ENCODE data around the gene CD59.
A peak's percentile ranks its signal among the peaks of the same experiment; 100 is the strongest.

The CD59 gene

DNA sequence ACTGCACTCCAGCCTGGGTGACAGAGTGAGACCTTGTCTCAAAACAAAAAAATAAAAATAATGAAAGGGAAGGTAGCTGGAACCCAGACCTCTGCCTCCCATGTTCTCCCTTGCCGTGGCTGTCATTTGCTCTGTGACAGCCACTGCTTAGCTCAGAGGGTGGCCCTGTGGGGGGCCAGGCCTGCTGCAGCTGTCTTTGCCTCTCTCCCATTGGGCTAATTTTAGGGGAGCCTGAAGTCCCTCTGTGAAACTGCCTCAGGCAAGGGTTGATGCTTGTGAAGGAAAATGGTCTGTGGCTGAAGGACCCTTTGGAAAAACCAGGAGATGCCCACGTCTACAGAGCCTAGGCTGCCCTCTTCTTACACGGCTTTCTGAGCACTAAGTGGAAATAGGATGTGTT is 78.5 kb downstream of the CD59 start:
- Mint-ChIP-seq H3K9me3 (no peaks in the 10 kb centered on the region), H3K27ac (no peak overlapping the region), H3K4me1 (peaks cover 20% of the 10 kb centered on the region), H3K4me3 (no peak overlapping the region), H3K36me3 (ENCODE audit: low read depth) (peaks cover 5% of the 10 kb centered on the region), H3K27me3 (ENCODE audit: low read depth, poor library complexity) (peaks cover 5% of the 10 kb centered on the region)
- TF ChIP-seq CTCF (IDR thresholded peaks at IDR 0.05): no peak
- DNase-seq: no peak

GRCh38 chr11:33656768-33657167 is 79.5 kb downstream of the CD59 start:
- Mint-ChIP-seq H3K9me3 (no peaks in the 10 kb centered on the region), H3K27ac (no peak overlapping the region), H3K4me3 (no peak overlapping the region), H3K4me1 (peaks cover 29% of the 10 kb centered on the region), H3K36me3 (ENCODE audit: low read depth) (peaks cover 5% of the 10 kb centered on the region), H3K27me3 (ENCODE audit: low read depth, poor library complexity) (peaks cover 5% of the 10 kb centered on the region)
- TF ChIP-seq CTCF (IDR thresholded peaks at IDR 0.05): no peak
- DNase-seq: no peak

GRCh38 chr11:33655842-33656600 is 80.2 kb downstream of the CD59 start:
- DNase-seq: no peak
- H3K4me1 Mint-ChIP-seq: peaks cover 30% of the 10 kb centered on the region
- peaks cover 5% of the 10 kb centered on the region for H3K36me3 Mint-ChIP-seq (ENCODE audit: low read depth)
- TF ChIP-seq CTCF (IDR thresholded peaks at IDR 0.05): no peak
- peak overlapping the region; percentile 49 for H3K27ac Mint-ChIP-seq
- peaks cover 5% of the 10 kb centered on the region for H3K27me3 Mint-ChIP-seq (ENCODE audit: low read depth, poor library complexity)
- H3K9me3 Mint-ChIP-seq: no peaks in the 10 kb centered on the region
- no peak overlapping the region for H3K4me3 Mint-ChIP-seq

DNA sequence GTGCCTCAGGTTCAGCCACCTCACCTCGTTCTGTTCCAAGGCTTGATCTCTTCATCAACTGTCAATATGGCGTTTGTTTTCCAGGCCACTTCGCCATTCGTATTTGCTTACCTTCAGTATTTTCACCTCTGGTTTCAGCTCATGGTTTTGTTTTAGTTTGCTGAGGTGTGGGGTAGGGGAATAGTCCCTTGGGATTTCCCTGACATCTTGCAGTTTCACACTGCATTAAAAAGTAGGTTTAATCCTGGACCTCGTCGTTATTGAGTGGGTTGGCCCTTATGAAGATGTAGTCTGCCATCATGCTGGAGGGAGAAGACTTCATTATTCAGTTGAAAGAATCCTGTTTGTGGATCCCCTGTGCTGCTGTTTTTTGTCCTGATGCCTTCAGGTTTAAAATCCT is 81.6 kb downstream of the CD59 start:
- H3K4me3 Mint-ChIP-seq: no peak overlapping the region
- peaks cover 30% of the 10 kb centered on the region for H3K4me1 Mint-ChIP-seq
- no peak for DNase-seq
- H3K27ac Mint-ChIP-seq: no peak overlapping the region
- peaks cover 8% of the 10 kb centered on the region for H3K27me3 Mint-ChIP-seq (ENCODE audit: low read depth, poor library complexity)
- no peak for TF ChIP-seq CTCF (IDR thresholded peaks at IDR 0.05)
- peaks cover 5% of the 10 kb centered on the region for H3K36me3 Mint-ChIP-seq (ENCODE audit: low read depth)
- H3K9me3 Mint-ChIP-seq: no peaks in the 10 kb centered on the region
